ENCODE results near the gene HEBP1. TPM values are rescaled to one million over a fixed set of nuclear protein-coding genes. Genes with fewer than 3 reads are reported as not detected.

Gene HEBP1
- total and polyA plus RNA-seq, 7 experiments from 2014 or later: 10.9 to 47.7 (median 16.4) TPM

DNA sequence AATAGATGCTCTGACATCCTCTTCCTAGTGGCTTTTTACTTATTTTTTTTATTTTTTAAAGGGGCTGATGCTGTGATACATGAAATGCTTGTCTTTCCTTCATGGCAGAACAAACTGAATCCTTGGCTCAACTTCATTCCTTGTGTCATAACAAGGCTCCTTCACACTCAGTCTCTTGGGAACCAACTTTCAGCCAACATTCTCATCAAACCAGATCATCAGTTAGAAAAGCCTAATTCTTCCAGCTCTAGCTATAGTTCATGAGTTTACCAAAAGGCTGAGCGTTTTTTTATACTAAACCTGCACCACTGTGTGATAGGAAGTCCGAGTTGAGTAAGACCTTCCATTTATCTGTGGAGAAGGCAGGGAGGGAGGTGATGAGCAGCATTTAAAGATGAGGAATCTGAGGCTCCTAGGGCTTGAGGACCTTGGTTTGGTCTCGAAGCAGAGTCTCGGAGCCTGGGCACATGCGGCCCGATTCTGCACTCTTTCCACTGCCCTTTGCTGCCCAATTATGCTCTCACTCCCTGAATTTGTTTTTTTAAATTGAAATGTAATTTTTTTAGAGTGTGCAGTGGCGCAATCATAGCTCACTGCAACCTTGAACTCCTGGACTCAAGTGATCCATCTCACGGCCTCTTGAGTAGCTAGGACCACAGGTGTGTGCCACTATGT is 56.3 kb downstream of the HEBP1 start:
- H3K27me3 Mint-ChIP-seq: peaks cover 0 to 13% (median 0%) of the 10 kb centered on the region in 5 donors
- CTCF ChIA-PET: no interaction called here
- H3K36me3 Mint-ChIP-seq: peaks cover 0 to 4% (median 0%) of the 10 kb centered on the region in 5 donors
- H3K4me1 Mint-ChIP-seq: peaks cover 0 to 3% (median 0%) of the 10 kb centered on the region in 7 donors
- Histone ChIP-seq H3K36me3 (ENCODE audit: control insufficient read depth in 2 of 3, insufficient read depth in 3 of 3, low read length in 3 of 3) (no peaks in the 10 kb centered on the region), H3K27ac (ENCODE audit: low read depth, low read length) (no peak overlapping the region), H3K9me3 (ENCODE audit: control insufficient read depth in 2 of 3, low read length in 3 of 3) (no peaks in the 10 kb centered on the region), H3K4me3 (ENCODE audit: low read length) (no peak overlapping the region), H3K27me3 (ENCODE audit: control insufficient read depth in 2 of 2, insufficient read depth in 2 of 2, low read length in 2 of 2) (no peaks in the 10 kb centered on the region), H3K4me1 (ENCODE audit: control insufficient read depth in 2 of 2, insufficient read depth in 2 of 2, low read length in 2 of 2) (no peaks in the 10 kb centered on the region)
- no peak for ATAC-seq
- DNase-seq: no peak
- POLR2A ChIA-PET: no interaction called here
- no peak overlapping the region for H3K27ac Mint-ChIP-seq
- H3K4me3 Mint-ChIP-seq: no peak overlapping the region
- intact Hi-C loops (cut with micrococcal nuclease): no loop called here
- H3K9me3 Mint-ChIP-seq: no peaks in the 10 kb centered on the region

- DNase-seq: no peak
- CTCF ChIA-PET: interaction anchor here (0.6 to 0.7 kb wide), 3 partner anchors 8 to 35 kb away, joined by 3 read pairs; no protein-coding TSS in a partner anchor
- peaks cover 0 to 4% (median 0%) of the 10 kb centered on the region in 5 donors for H3K36me3 Mint-ChIP-seq
- Histone ChIP-seq H3K36me3 (ENCODE audit: control insufficient read depth in 2 of 3, insufficient read depth in 3 of 3, low read length in 3 of 3) (no peaks in the 10 kb centered on the region), H3K9me3 (ENCODE audit: control insufficient read depth in 2 of 3, low read length in 3 of 3) (no peaks in the 10 kb centered on the region), H3K27ac (ENCODE audit: low read depth, low read length) (no peak overlapping the region), H3K4me3 (ENCODE audit: low read length) (no peak overlapping the region), H3K27me3 (ENCODE audit: control insufficient read depth in 2 of 2, insufficient read depth in 2 of 2, low read length in 2 of 2) (no peaks in the 10 kb centered on the region), H3K4me1 (ENCODE audit: control insufficient read depth in 2 of 2, insufficient read depth in 2 of 2, low read length in 2 of 2) (no peaks in the 10 kb centered on the region)
- ATAC-seq: no peak
- H3K27me3 Mint-ChIP-seq: peaks cover 0 to 10% (median 0%) of the 10 kb centered on the region in 5 donors
- H3K27ac Mint-ChIP-seq: peak overlapping the region in 1 of 9 donors; percentile 3
- H3K4me1 Mint-ChIP-seq: peaks cover 0 to 3% (median 0%) of the 10 kb centered on the region in 7 donors
- POLR2A ChIA-PET: no interaction called here
- no peaks in the 10 kb centered on the region for H3K9me3 Mint-ChIP-seq
- no peak overlapping the region for H3K4me3 Mint-ChIP-seq
- intact Hi-C loops (cut with micrococcal nuclease): no loop called here
Measured at GRCh38 chr12:12941450-12942350, 58.4 kb downstream of the HEBP1 start.

DNA sequence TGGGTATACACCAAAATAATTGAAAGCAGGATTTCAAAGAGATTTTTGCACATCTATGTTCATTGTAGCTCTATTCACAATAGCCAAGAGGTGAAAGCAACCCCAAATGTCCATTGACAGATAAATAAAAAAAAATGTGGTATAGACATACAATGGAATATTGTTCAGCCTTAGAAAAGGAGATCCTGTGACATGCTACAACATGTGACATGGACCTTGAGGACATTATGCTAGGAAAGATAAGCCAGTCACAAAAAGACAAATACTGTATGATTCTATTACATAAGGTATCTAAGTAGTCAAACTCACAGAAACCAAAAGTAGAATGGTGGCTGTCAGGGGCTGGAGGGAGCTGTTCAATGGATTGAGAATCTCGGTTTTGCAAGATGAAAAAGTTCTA is 60.2 kb downstream of the HEBP1 start:
- Mint-ChIP-seq H3K36me3 (peaks cover 0 to 4% (median 0%) of the 10 kb centered on the region in 5 donors), H3K4me1 (peaks cover 0 to 3% (median 0%) of the 10 kb centered on the region in 7 donors), H3K27ac (no peak overlapping the region), H3K27me3 (peaks cover 0 to 5% (median 0%) of the 10 kb centered on the region in 5 donors), H3K4me3 (no peak overlapping the region), H3K9me3 (no peaks in the 10 kb centered on the region)
- DNase-seq (no peak), ATAC-seq (no peak)
- no peak overlapping the region for H3K4me3 ChIP-seq (ENCODE audit: low read length)
- H3K36me3 ChIP-seq (ENCODE audit: control insufficient read depth in 2 of 3, insufficient read depth in 3 of 3, low read length in 3 of 3): no peaks in the 10 kb centered on the region
- H3K27me3 ChIP-seq (ENCODE audit: control insufficient read depth in 2 of 2, insufficient read depth in 2 of 2, low read length in 2 of 2): no peaks in the 10 kb centered on the region
- ChIA-PET POLR2A (no interaction called here), CTCF (no interaction called here)
- intact Hi-C loops (cut with micrococcal nuclease): no loop called here
- no peaks in the 10 kb centered on the region for H3K9me3 ChIP-seq (ENCODE audit: control insufficient read depth in 2 of 3, low read length in 3 of 3)
- H3K27ac ChIP-seq (ENCODE audit: low read depth, low read length): no peak overlapping the region
- H3K4me1 ChIP-seq (ENCODE audit: control insufficient read depth in 2 of 2, insufficient read depth in 2 of 2, low read length in 2 of 2): no peaks in the 10 kb centered on the region

DNA sequence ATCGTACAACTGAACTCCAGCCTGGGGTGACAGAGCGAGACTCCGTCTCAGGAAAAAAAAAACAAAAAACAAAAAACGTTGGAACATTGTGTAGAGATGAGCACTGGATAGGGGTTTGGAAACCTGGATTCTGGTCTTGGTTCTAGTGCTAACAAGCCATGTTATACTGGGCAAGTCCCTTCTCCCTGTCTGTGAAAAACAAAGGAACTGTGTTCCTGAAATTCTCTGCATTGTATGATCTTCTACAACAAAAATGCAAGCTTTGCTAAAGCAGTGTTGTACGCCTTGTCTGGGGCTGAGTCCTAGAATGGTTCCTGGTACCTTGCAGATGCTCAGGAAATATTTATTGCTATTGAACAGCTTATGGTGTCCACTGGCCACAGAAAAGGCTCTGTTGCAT is 61.5 kb downstream of the HEBP1 start:
- Histone ChIP-seq H3K9me3 (ENCODE audit: control insufficient read depth in 2 of 3, low read length in 3 of 3) (no peaks in the 10 kb centered on the region), H3K36me3 (ENCODE audit: control insufficient read depth in 2 of 3, insufficient read depth in 3 of 3, low read length in 3 of 3) (no peaks in the 10 kb centered on the region), H3K4me3 (ENCODE audit: low read length) (no peak overlapping the region), H3K27me3 (ENCODE audit: control insufficient read depth in 2 of 2, insufficient read depth in 2 of 2, low read length in 2 of 2) (no peaks in the 10 kb centered on the region), H3K4me1 (ENCODE audit: control insufficient read depth in 2 of 2, insufficient read depth in 2 of 2, low read length in 2 of 2) (no peaks in the 10 kb centered on the region), H3K27ac (ENCODE audit: low read depth, low read length) (no peak overlapping the region)
- DNase-seq (no peak), ATAC-seq (no peak)
- ChIA-PET POLR2A (no interaction called here), CTCF (no interaction called here)
- Mint-ChIP-seq H3K27me3 (peaks cover 0 to 2% (median 0%) of the 10 kb centered on the region in 5 donors), H3K4me1 (peaks cover 0 to 3% (median 0%) of the 10 kb centered on the region in 7 donors), H3K27ac (peak overlapping the region in 1 of 9 donors; percentile 60), H3K4me3 (no peak overlapping the region), H3K36me3 (no peaks in the 10 kb centered on the region), H3K9me3 (no peaks in the 10 kb centered on the region)
- intact Hi-C loops (cut with micrococcal nuclease): no loop called here

DNA sequence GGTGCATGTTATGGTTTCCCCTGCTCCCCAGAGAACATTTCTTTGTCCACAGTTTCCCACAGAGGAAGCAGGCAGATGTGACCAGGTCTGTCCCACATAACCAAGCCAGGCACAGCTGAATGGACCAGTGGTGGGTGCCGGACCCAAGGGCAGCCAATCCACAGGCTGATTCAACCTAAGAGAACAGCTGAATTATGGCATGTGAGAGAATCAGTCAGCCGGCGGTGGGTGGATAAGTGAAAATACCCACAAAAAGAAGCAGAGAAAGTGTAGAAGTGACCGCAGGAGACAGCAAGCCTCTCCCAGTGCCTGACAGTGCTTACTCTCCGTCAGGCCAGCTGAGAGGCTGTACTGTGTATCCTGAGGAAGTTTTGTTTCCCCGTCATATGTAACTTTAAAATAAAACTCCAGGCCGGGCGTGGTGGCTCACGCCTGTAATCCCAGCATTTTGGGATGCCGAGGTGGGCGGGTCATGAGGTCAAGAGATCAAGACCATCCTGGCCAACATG is 63.0 kb downstream of the HEBP1 start:
- Histone ChIP-seq H3K9me3 (ENCODE audit: control insufficient read depth in 2 of 3, low read length in 3 of 3) (no peaks in the 10 kb centered on the region), H3K27ac (ENCODE audit: low read depth, low read length) (no peak overlapping the region), H3K36me3 (ENCODE audit: control insufficient read depth in 2 of 3, insufficient read depth in 3 of 3, low read length in 3 of 3) (no peaks in the 10 kb centered on the region), H3K4me1 (ENCODE audit: control insufficient read depth in 2 of 2, insufficient read depth in 2 of 2, low read length in 2 of 2) (no peaks in the 10 kb centered on the region), H3K27me3 (ENCODE audit: control insufficient read depth in 2 of 2, insufficient read depth in 2 of 2, low read length in 2 of 2) (no peaks in the 10 kb centered on the region), H3K4me3 (ENCODE audit: low read length) (no peak overlapping the region)
- Mint-ChIP-seq H3K4me3 (no peak overlapping the region), H3K27ac (no peak overlapping the region), H3K4me1 (peaks cover 0 to 3% (median 0%) of the 10 kb centered on the region in 7 donors), H3K27me3 (peaks cover 0 to 2% (median 0%) of the 10 kb centered on the region in 5 donors), H3K36me3 (no peaks in the 10 kb centered on the region), H3K9me3 (no peaks in the 10 kb centered on the region)
- DNase-seq (no peak), ATAC-seq (no peak)
- ChIA-PET CTCF (no interaction called here), POLR2A (no interaction called here)
- intact Hi-C loops (cut with micrococcal nuclease): no loop called here

DNA sequence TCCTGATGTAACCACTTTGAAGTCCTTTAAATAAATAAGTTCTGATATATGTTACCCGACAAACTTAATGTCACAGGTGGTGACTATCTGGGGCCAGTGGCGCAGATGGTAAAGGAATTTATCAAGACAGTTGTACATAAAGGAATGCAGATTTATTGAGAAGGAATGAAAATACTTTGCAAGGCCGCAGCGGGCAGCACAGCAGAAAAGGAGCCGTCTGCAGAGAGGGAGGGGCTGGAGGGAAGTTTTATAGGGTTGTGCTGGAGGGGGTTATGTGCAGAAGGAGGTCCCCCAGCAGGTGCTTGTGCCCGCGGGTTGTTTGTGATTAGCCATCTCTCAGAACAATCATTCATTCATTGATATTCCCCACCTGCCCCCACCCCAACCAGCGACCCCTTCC is 65.5 kb downstream of the HEBP1 start:
- ChIA-PET POLR2A (no interaction called here), CTCF (no interaction called here)

More for the DNA sequence above, 65.5 kb downstream of the HEBP1 start:
- Histone ChIP-seq H3K27ac (ENCODE audit: low read depth, low read length) (no peak overlapping the region), H3K4me3 (ENCODE audit: low read length) (no peak overlapping the region), H3K27me3 (ENCODE audit: control insufficient read depth in 2 of 2, insufficient read depth in 2 of 2, low read length in 2 of 2) (no peaks in the 10 kb centered on the region), H3K4me1 (ENCODE audit: control insufficient read depth in 2 of 2, insufficient read depth in 2 of 2, low read length in 2 of 2) (no peaks in the 10 kb centered on the region), H3K9me3 (ENCODE audit: control insufficient read depth in 2 of 3, low read length in 3 of 3) (no peaks in the 10 kb centered on the region), H3K36me3 (ENCODE audit: control insufficient read depth in 2 of 3, insufficient read depth in 3 of 3, low read length in 3 of 3) (no peaks in the 10 kb centered on the region)
- Mint-ChIP-seq H3K4me3 (no peak overlapping the region), H3K36me3 (peaks cover 0 to 5% (median 0%) of the 10 kb centered on the region in 5 donors), H3K9me3 (no peaks in the 10 kb centered on the region), H3K27me3 (peaks cover 0 to 2% (median 0%) of the 10 kb centered on the region in 5 donors), H3K4me1 (peaks cover 0 to 11% (median 0%) of the 10 kb centered on the region in 7 donors), H3K27ac (no peak overlapping the region)
- DNase-seq (no peak), ATAC-seq (no peak)
- intact Hi-C loops (cut with micrococcal nuclease): no loop called here
